ENCODE data around the gene REPIN1.

The REPIN1 gene

GRCh38 chr7:150408393-150409299 lies 40.0 kb downstream of the REPIN1 start:
- DNase-seq = no peak

DNA sequence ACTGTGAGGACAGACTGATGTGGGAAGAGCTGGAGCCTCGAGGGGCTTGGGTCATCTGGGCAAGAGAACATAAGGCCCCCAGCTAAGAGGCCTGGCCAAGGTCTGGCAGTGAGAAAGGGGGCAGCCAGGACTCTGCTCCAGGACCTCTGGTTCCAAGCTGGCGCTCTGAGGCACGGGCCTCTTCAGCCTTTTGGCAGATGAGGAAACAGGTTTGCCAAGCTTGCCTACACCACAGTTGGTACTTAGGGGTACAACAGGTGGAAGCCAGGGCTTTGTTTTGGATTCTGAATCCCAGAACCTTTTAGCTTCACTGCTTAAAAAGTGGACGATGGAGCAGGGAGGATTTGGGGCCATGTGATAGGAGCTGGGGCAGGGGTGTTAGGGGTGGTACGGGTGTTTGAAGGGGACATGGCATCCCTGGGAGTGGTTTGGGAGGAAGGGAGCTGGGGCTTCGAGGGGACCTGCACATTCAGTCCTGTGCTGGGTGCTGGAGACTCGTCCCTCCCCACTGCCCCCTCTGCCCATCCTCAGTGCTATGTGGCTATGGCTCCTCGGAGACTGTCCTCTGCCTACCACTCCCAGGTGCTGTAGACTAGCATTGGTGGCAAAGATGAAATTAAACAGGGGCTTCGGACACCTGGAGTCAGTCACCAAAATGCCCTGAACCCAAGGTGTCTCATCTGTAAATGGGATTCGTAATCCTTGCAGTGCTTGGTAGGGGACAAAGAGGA lies 40.8 kb downstream of the REPIN1 start:
- DNase-seq = no peak

- no peak for DNase-seq
These were observed 41.5 kb downstream of the REPIN1 start for GRCh38 chr7:150410131-150410530.

- no peak for DNase-seq
These were observed 42.2 kb downstream of the REPIN1 start for GRCh38 chr7:150410680-150411346.

- no peak for DNase-seq
These were observed 43.0 kb downstream of the REPIN1 start for GRCh38 chr7:150411606-150412005.

- DNase-seq = no peak
These were observed 43.4 kb downstream of the REPIN1 start for GRCh38 chr7:150412016-150412415.

- no peak for DNase-seq
These were observed 44.2 kb downstream of the REPIN1 start for GRCh38 chr7:150412518-150413488.

- no peak for DNase-seq
These were observed 45.0 kb downstream of the REPIN1 start for GRCh38 chr7:150413640-150414081.

- DNase-seq = no peak
These were observed 46.8 kb downstream of the REPIN1 start for GRCh38 chr7:150415161-150416153.

GRCh38 chr7:150417239-150417638 lies 48.6 kb downstream of the REPIN1 start:
- no peak for DNase-seq

DNA sequence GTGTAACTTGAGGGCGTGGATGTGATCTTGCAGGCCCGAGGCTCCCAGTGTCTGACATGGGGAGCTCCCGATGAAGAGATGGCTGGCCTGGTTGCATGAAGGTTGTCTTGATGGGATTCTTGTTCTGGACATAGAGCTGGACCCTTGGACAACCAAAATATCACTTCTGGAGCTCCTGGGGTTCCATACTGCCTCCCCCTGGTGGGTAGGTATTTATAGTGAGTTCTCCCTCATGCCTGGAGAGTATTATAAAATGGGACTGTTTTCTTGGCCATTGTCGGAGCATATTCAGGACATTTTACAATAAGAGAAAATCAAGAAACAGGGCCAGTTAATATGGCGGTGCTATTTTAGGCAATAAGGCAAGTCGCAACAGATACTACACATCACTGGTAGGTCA lies 49.2 kb downstream of the REPIN1 start:
- DNase-seq = no peak

GRCh38 chr7:150420242-150420641 lies 51.6 kb downstream of the REPIN1 start:
- DNase-seq = no peak

DNA sequence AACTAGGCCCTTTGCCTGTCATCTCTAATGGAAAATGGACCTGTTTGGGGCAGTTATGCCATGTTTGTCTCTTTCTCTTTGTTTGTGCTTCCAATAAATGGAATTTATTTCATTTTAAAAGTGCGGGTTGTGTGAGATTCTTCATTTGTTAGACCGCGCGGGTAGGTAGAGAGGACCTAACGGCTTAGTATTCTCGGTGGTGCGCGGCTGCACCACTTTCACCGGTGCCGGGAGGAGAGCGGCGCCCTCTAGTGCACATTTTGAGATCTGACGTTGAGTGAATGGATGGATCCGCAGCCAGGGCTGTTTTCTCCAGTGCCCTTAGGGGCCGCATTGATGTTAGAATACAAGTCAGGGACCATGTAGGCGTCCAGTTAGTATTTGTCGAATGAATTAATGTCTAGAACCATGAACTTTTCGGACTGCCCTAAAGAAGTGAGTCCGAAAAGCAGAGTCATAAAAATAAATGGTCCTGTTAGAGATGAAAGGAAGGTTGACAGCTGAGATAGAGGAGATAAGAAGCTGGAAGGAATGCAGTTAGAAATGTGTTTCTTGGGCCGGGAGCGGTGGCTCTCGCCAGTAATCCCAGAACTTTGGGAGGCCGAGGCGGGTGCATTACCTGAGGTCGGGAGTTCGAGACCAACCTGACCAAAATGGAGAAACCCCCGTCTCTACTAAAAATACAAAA lies 52.5 kb downstream of the REPIN1 start:
- peak; percentile 71 for DNase-seq

- DNase-seq = no peak
These were observed 53.2 kb downstream of the REPIN1 start for GRCh38 chr7:150421831-150422230.
